ENCODE data around the gene PRRT4. TPM values are rescaled to one million over a fixed set of nuclear protein-coding genes. Genes with fewer than 3 reads are reported as not detected.
A peak's percentile ranks its signal among the peaks of the same experiment; 100 is the strongest.

The PRRT4 gene
- total and polyA plus RNA-seq, 2 donors (not counting 1 experiment from before 2014, with no cell fraction given), result under 0.01 to 0.03 TPM

DNA sequence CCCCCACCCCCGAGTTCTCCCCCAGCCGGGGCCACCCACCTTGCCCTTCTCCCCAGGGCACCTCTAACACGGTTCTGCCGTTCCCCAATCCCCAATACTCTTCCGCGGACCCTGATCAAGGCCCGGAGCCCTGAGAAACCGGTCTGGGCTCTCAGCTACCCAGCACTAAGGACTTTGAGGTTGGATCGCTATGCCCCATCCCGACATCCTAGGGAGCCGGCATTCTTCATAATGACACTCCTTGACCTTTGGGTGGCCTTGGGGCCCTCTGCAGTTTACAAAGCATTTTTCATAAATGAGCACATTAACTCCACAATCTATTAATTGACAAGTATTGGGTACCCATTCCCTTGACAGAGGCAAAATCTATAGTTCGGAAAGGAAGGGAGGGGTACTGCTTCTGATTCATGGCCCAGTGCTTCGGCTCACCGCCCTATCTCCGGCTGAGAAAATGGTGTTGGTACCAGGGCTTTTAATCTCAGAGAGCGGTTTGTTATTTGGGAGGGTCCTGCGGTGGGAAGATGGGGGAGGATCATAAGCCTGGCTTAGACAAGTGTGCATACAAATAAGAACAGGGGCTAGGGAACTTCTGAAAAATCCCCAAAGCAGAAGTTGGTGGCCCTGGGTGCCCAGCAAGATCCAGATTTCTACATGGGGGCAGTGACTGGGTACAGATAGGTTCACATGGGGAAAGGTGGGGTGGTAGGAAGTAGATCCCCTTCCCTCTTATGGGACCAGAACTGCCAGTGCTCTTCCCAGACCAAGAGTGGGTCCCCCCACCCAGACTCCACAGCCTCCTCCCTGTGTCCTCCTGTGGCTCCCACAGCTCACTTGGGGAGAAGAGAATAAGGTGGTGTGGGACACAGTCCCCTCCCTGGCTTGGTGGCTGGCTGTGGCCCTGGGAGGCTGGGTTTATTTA, 45.1 kb upstream of the PRRT4 start:
- no peak overlapping the region for H3K9ac ChIP-seq (ENCODE audit: insufficient read depth, low read length)
- H3K27ac ChIP-seq (ENCODE audit: insufficient read depth, low read length), result no peak overlapping the region
- no peak overlapping the region for H3K4me3 ChIP-seq (replicated peaks in 1 of 4; ENCODE audit: control extremely low read depth in 1 of 4, insufficient read depth in 1 of 4, low read depth in 3 of 4, low read length in 4 of 4)
- H3K4me1 ChIP-seq (ENCODE audit: control insufficient read depth, extremely low read depth, insufficient read depth, low read length), result peaks cover 7% of the 10 kb centered on the region
- H4K20me1 ChIP-seq (ENCODE audit: control insufficient read depth, extremely low read depth, insufficient read depth, low read length), result no peaks in the 10 kb centered on the region
- TF ChIP-seq EZH2 (IDR thresholded peaks at IDR 0.05; ENCODE audit: low read length, missing control alignments) (no peak), CTCF (conservative IDR thresholded peaks at IDR 0.05 in 1 of 2, IDR thresholded peaks at IDR 0.05 in 1 of 2; ENCODE audit: low read depth in 1 of 2, low read length in 2 of 2) (no peak)
- H3K36me3 ChIP-seq (ENCODE audit: control insufficient read depth, insufficient read depth, low read length), result peaks cover 4% of the 10 kb centered on the region
- H3K79me2 ChIP-seq (ENCODE audit: control insufficient read depth, insufficient read depth, low read length), result peaks cover 12% of the 10 kb centered on the region
- H3K27me3 ChIP-seq (ENCODE audit: control insufficient read depth, insufficient read depth, low read length), result no peaks in the 10 kb centered on the region
- H3K4me2 ChIP-seq (ENCODE audit: extremely low read depth, insufficient read depth, low read length), result peak overlapping the region; percentile 13
- H2AFZ ChIP-seq (ENCODE audit: low read length), result no peak overlapping the region
- no peak for DNase-seq (ENCODE audit: low read depth in 2 of 2)
- H3K9me3 ChIP-seq (ENCODE audit: control insufficient read depth, insufficient read depth, low read depth, low read length), result no peaks in the 10 kb centered on the region

- TF ChIP-seq CTCF (conservative IDR thresholded peaks at IDR 0.05 in 1 of 2, IDR thresholded peaks at IDR 0.05 in 1 of 2; ENCODE audit: low read depth in 1 of 2, low read length in 2 of 2) (no peak), EZH2 (IDR thresholded peaks at IDR 0.05; ENCODE audit: low read length, missing control alignments) (no peak)
- H2AFZ ChIP-seq (ENCODE audit: low read length), result peak overlapping the region; percentile 67
These were observed 44.2 kb upstream of the PRRT4 start for GRCh38 chr7:128405471-128406313.

More at GRCh38 chr7:128405471-128406313, 44.2 kb upstream of the PRRT4 start:
- peaks cover 8% of the 10 kb centered on the region for H3K36me3 ChIP-seq (ENCODE audit: control insufficient read depth, insufficient read depth, low read length)
- H4K20me1 ChIP-seq (ENCODE audit: control insufficient read depth, extremely low read depth, insufficient read depth, low read length), result no peaks in the 10 kb centered on the region
- peak overlapping the region; percentile 73 for H3K9ac ChIP-seq (ENCODE audit: insufficient read depth, low read length)
- H3K9me3 ChIP-seq (ENCODE audit: control insufficient read depth, insufficient read depth, low read depth, low read length), result no peaks in the 10 kb centered on the region
- no peaks in the 10 kb centered on the region for H3K27me3 ChIP-seq (ENCODE audit: control insufficient read depth, insufficient read depth, low read length)
- peak overlapping the region; percentile 61 to 78 (median 70) for H3K4me3 ChIP-seq (replicated peaks in 1 of 4; ENCODE audit: control extremely low read depth in 1 of 4, insufficient read depth in 1 of 4, low read depth in 3 of 4, low read length in 4 of 4)
- H3K4me1 ChIP-seq (ENCODE audit: control insufficient read depth, extremely low read depth, insufficient read depth, low read length), result peaks cover 7% of the 10 kb centered on the region
- H3K27ac ChIP-seq (ENCODE audit: insufficient read depth, low read length), result peak overlapping the region; percentile 54
- peak; percentile 18 to 45 for DNase-seq (ENCODE audit: low read depth in 2 of 2)
- peaks cover 12% of the 10 kb centered on the region for H3K79me2 ChIP-seq (ENCODE audit: control insufficient read depth, insufficient read depth, low read length)
- peak overlapping the region; percentile 96 for H3K4me2 ChIP-seq (ENCODE audit: extremely low read depth, insufficient read depth, low read length)
